GM18873 (cell line): ENCODE measurements around the gene PSMG3.

Source experiments
- ATAC-seq: cut with Tn5 transposase; IDR thresholded peaks from one replicate; pipeline ENCODE4 v1.9.1; 2021; ENCODE audit warnings: mild to moderate bottlenecking, moderate library complexity, moderate number of reproducible peaks; ENCODE audit not compliant: unreplicated experiment, low FRiP score

PSMG3 gene

GRCh38 chr7:1559626-1560590 is 9.9 kb downstream of the PSMG3 start:
- no peak for ATAC-seq

GRCh38 chr7:1558841-1559625 is 10.8 kb downstream of the PSMG3 start:
- no peak for ATAC-seq

- ATAC-seq: no peak
Measured at GRCh38 chr7:1558181-1558811, 11.5 kb downstream of the PSMG3 start.

GRCh38 chr7:1557771-1558170 is 12.1 kb downstream of the PSMG3 start:
- no peak for ATAC-seq

GRCh38 chr7:1557006-1557405 is 12.8 kb downstream of the PSMG3 start:
- no peak for ATAC-seq

- ATAC-seq: no peak
Measured at GRCh38 chr7:1555813-1556543, 13.9 kb downstream of the PSMG3 start, which contains the start of gene TMEM184A. TMEM184A (minus strand) TSS chr7:1556205; CDS start chr7:1555484, 721 bp downstream.

GRCh38 chr7:1555046-1555812 is 14.6 kb downstream of the PSMG3 start:
- ATAC-seq: no peak

GRCh38 chr7:1554333-1555045 is 15.3 kb downstream of the PSMG3 start:
- no peak for ATAC-seq

GRCh38 chr7:1553512-1554210 is 16.2 kb downstream of the PSMG3 start:
- ATAC-seq: no peak

GRCh38 chr7:1552200-1552599 is 17.6 kb downstream of the PSMG3 start:
- ATAC-seq: no peak

GRCh38 chr7:1550846-1551155 is 19.0 kb downstream of the PSMG3 start:
- no peak for ATAC-seq

GRCh38 chr7:1550005-1550845 is 19.6 kb downstream of the PSMG3 start:
- ATAC-seq: no peak

- no peak for ATAC-seq
Measured at GRCh38 chr7:1549357-1550004, 20.4 kb downstream of the PSMG3 start.

GRCh38 chr7:1548944-1549343 is 20.9 kb downstream of the PSMG3 start:
- ATAC-seq: no peak

GRCh38 chr7:1548438-1548831 is 21.4 kb downstream of the PSMG3 start:
- no peak for ATAC-seq

GRCh38 chr7:1547777-1548437 is 21.9 kb downstream of the PSMG3 start:
- no peak for ATAC-seq
